GM12873 (cell line): Measurements from ENCODE around the gene ADARB2.

Experiments used
- CTCF ChIP-seq: IDR thresholded peaks from 2 replicates; pipeline ENCODE4 v1.5.1; 2012; ENCODE audit warnings: low read depth, mild to moderate bottlenecking, moderate library complexity, low read length, control low read depth; ENCODE audit not compliant: insufficient read depth; ENCODE audit errors: missing control alignments

Gene ADARB2

GRCh38 chr10:1406132-1406966 lies 331.0 kb downstream of the ADARB2 start:
- no peak for TF ChIP-seq CTCF

- TF ChIP-seq CTCF: no peak
These were observed 332.7 kb downstream of the ADARB2 start for GRCh38 chr10:1404323-1405260.

- peak; percentile 45 for TF ChIP-seq CTCF
These were observed 333.6 kb downstream of the ADARB2 start for GRCh38 chr10:1403508-1404322.

- TF ChIP-seq CTCF: no peak
These were observed 334.4 kb downstream of the ADARB2 start for GRCh38 chr10:1402816-1403507.

- TF ChIP-seq CTCF: no peak
These were observed 335.1 kb downstream of the ADARB2 start for GRCh38 chr10:1402016-1402770.
